ENCODE measurements around the gene RNF38. TPM values are rescaled to one million over a fixed set of nuclear protein-coding genes. Genes with fewer than 3 reads are reported as not detected.

RNF38 gene
- total and polyA plus RNA-seq, 2 donors (not counting 3 experiments of a cell fraction or from before 2014, with no cell fraction given), result 36.7 to 47.2 TPM

DNA sequence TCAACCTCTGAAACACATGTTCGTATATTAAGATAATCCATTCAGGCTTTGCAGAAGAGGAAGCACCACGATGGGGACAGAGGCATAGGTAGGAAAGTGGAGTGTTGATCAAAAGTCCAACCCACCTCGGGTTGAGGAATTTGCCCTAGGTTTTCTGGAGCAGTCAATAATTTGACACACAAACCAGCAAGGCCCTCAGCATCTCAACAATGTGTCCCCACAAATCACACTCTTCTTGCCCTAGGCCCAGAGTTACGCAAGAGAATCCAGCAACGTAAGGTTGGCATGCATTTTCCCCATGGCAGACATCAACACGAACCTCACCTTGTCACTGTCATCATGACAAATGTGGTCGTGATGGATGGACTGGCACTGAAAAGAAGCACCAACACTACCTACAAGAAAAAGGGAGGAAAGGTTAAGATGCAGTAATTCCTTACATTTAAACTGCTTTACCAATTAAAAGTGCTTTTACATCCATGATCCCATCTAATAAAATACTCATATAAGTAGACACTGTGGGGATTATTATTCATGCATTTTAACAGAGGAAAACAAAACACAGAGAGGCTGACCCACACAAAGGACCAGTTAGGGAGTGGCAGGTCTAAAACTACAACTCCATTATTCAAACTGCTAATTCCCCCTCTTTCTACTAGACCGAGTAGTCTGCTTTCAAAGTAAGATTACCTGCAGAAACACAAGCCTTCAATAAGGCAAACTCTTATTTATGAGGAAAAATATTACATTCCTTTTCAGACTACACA lies 24.4 kb upstream of the RNF38 start:
- Histone ChIP-seq H3K4me1 (ENCODE audit: control insufficient read depth, extremely low read depth, insufficient read depth, low read length) (peaks cover 15% of the 10 kb centered on the region), H3K27me3 (ENCODE audit: control insufficient read depth in 2 of 2, insufficient read depth in 2 of 2, low read length in 2 of 2) (no peaks in the 10 kb centered on the region), H3K79me2 (ENCODE audit: control insufficient read depth, insufficient read depth, low read length) (peaks cover 18% of the 10 kb centered on the region), H3K9ac (replicated peaks; ENCODE audit: extremely low read depth, insufficient read depth, low read length) (no peak overlapping the region), H3K27ac (ENCODE audit: insufficient read depth, low read depth, low read length) (no peak overlapping the region), H2AFZ (ENCODE audit: low read depth, low read length) (no peak overlapping the region), H3K36me3 (ENCODE audit: control insufficient read depth in 2 of 2, extremely low read depth in 1 of 2, insufficient read depth in 2 of 2, low read length in 2 of 2) (peaks cover 0 to 4% of the 10 kb centered on the region in 2 experiments), H4K20me1 (replicated peaks; ENCODE audit: control insufficient read depth, extremely low read depth, insufficient read depth, low read length) (peaks cover 2% of the 10 kb centered on the region), H3K9me1 (replicated peaks; ENCODE audit: control insufficient read depth, extremely low read depth, insufficient read depth, low read length) (no peaks in the 10 kb centered on the region), H3K9me3 (replicated peaks; ENCODE audit: control insufficient read depth, insufficient read depth, low read length) (no peaks in the 10 kb centered on the region), H3K4me2 (ENCODE audit: insufficient read depth, low read length) (no peak overlapping the region), H3K4me3 (replicated peaks in 1 of 3; ENCODE audit: insufficient read depth in 1 of 3, low read depth in 1 of 3, low read length in 3 of 3) (no peak overlapping the region)
- no peak for TF ChIP-seq POLR2A (IDR thresholded peaks at IDR 0.05; ENCODE audit: low read depth, low read length)
- TF ChIP-seq, protein P1, sequence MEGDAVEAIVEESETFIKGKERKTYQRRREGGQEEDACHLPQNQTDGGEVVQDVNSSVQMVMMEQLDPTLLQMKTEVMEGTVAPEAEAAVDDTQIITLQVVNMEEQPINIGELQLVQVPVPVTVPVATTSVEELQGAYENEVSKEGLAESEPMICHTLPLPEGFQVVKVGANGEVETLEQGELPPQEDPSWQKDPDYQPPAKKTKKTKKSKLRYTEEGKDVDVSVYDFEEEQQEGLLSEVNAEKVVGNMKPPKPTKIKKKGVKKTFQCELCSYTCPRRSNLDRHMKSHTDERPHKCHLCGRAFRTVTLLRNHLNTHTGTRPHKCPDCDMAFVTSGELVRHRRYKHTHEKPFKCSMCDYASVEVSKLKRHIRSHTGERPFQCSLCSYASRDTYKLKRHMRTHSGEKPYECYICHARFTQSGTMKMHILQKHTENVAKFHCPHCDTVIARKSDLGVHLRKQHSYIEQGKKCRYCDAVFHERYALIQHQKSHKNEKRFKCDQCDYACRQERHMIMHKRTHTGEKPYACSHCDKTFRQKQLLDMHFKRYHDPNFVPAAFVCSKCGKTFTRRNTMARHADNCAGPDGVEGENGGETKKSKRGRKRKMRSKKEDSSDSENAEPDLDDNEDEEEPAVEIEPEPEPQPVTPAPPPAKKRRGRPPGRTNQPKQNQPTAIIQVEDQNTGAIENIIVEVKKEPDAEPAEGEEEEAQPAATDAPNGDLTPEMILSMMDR (IDR thresholded peaks at IDR 0.05; ENCODE audit: extremely low read depth in 1 of 2, insufficient read depth in 1 of 2, low read depth in 1 of 2, low read length in 2 of 2), result no peak
- no peak for TF ChIP-seq POLR2AphosphoS5 (IDR thresholded peaks at IDR 0.05; ENCODE audit: insufficient read depth, low read depth, low read length)
- TF ChIP-seq FOS (IDR thresholded peaks at IDR 0.05; ENCODE audit: borderline replicate concordance, insufficient read depth, low read length), result no peak
- TF ChIP-seq JUN (IDR thresholded peaks at IDR 0.05; ENCODE audit: borderline replicate concordance, insufficient read depth, insufficient read length, low read depth), result no peak
- TF ChIP-seq GATA2 (IDR thresholded peaks at IDR 0.05; ENCODE audit: insufficient read depth, insufficient read length, low read depth, low read length), result no peak
- TF ChIP-seq, protein P2, sequence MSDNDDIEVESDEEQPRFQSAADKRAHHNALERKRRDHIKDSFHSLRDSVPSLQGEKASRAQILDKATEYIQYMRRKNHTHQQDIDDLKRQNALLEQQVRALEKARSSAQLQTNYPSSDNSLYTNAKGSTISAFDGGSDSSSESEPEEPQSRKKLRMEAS (IDR thresholded peaks at IDR 0.05; ENCODE audit: insufficient read depth, insufficient read length), result no peak
- no peak for TF ChIP-seq MYC (IDR thresholded peaks at IDR 0.05; ENCODE audit: low read depth, low read length)
- TF ChIP-seq EZH2 (IDR thresholded peaks at IDR 0.05; ENCODE audit: borderline replicate concordance, low read depth, low read length, severe bottlenecking), result no peak
- no TSS peak for BruUV-seq (replicated peaks)
- CTCF ChIA-PET, result interaction anchor here (2.3 kb wide), 1 partner anchor 17 kb away, joined by 11 read pairs; no protein-coding TSS in a partner anchor
- dilution Hi-C loops (cut with MboI; ENCODE audit: extremely low pct_ligation_motif_present, low sequenced_read_pairs), result no loop called here
- DNase-seq (ENCODE audit: low read depth, low spot score) (no peak), FAIRE-seq (no peak)
- intact Hi-C loops (cut with micrococcal nuclease), result no loop called here
- POLR2A ChIA-PET, result no interaction called here
